HL-60 (cell line): ENCODE measurements around the gene POU2F2.

Experiments used
- POLR2AphosphoS5 ChIP-seq: IDR thresholded peaks from 2 replicates; pipeline ENCODE4 v1.6.1; 2012; ENCODE audit warnings: low read depth
- TF ChIP-seq, protein P1 (sequence below): IDR thresholded peaks from one replicate; pipeline ENCODE4 v1.5.1; 2011; ENCODE audit warnings: low read length, control low read depth, inconsistent platforms; ENCODE audit not compliant: insufficient read depth

DNA sequence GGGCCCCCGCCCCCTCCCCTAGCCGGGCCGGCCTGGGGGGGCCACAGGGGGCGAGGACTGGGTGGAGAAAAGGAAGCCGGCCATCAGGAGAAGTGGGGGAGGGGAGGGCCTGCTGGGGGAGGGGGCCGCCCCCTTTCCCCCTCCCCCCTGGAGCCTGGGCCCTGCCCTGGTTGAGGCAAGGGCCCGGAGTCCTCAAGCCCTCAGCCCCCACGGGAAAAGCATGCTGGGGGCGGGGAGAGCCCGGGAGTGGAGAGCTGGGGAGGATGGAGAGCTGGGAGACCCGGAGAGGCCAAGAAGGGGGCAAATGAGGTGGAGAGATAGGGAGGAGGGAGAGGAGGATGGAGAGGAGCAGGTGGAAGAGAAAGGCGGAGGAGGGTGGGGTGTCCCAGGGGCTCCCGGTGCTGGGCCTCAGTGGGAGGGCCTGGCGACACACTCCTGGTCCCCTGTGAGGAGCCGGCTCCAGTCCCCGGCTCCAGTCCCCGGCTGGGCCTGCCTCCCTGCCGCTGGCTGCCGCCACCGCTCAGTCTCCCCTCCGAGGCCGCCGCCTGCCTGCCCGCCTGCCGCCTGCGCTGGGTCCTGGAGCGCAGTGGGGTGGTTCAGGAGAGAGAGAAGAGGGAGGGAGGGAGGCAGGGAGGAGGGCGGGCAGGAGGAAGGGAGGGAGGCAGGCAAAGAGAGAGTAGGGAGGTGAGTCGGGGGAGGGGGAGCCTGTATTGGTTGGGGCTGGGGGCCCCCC lies 62.5 kb downstream of the POU2F2 start, which contains the start of gene GRIK5:
- TF ChIP-seq, protein P1, sequence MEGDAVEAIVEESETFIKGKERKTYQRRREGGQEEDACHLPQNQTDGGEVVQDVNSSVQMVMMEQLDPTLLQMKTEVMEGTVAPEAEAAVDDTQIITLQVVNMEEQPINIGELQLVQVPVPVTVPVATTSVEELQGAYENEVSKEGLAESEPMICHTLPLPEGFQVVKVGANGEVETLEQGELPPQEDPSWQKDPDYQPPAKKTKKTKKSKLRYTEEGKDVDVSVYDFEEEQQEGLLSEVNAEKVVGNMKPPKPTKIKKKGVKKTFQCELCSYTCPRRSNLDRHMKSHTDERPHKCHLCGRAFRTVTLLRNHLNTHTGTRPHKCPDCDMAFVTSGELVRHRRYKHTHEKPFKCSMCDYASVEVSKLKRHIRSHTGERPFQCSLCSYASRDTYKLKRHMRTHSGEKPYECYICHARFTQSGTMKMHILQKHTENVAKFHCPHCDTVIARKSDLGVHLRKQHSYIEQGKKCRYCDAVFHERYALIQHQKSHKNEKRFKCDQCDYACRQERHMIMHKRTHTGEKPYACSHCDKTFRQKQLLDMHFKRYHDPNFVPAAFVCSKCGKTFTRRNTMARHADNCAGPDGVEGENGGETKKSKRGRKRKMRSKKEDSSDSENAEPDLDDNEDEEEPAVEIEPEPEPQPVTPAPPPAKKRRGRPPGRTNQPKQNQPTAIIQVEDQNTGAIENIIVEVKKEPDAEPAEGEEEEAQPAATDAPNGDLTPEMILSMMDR: no peak
- TF ChIP-seq POLR2AphosphoS5: no peak
